HepG2 (cell line): ENCODE results near the gene SMAD6.

ENCODE experiments used
- BHLHE40 ChIP-seq: IDR thresholded peaks from 2 replicates; pipeline ENCODE4 v1.6.1; 2011; ENCODE audit warnings: low read length, improper control_type of control experiment
- CSRNP1 ChIP-seq: sonication (generic); formaldehyde crosslinking; IDR thresholded peaks from 2 replicates; pipeline ENCODE4 v1.8.1; 2023; ENCODE audit warnings: mild to moderate bottlenecking, missing genetic modification reagents
- CTCF ChIP-seq: sonication (generic); formaldehyde crosslinking; IDR thresholded peaks from 2 replicates; pipeline ENCODE4 v1.5.0; 2020; ENCODE audit warnings: mild to moderate bottlenecking, missing genetic modification reagents, moderate library complexity
- KAT2B ChIP-seq: fragments of 150-350 bp; IDR thresholded peaks from 2 replicates; pipeline ENCODE4 v1.6.1; 2014; ENCODE audit warnings: low read depth, low read length, borderline replicate concordance
- KAT8 ChIP-seq: IDR thresholded peaks from 2 replicates; pipeline ENCODE4 v1.6.1; 2016; ENCODE audit warnings: missing genetic modification reagents, missing compliant biosample characterization
- MEIS1 ChIP-seq: sonication (generic); formaldehyde crosslinking; IDR thresholded peaks from 2 replicates; pipeline ENCODE4 v1.9.0; 2021; ENCODE audit warnings: mild to moderate bottlenecking, missing genetic modification reagents, moderate library complexity, borderline replicate concordance
- MTA3 ChIP-seq: sonication (generic); formaldehyde crosslinking; IDR thresholded peaks from 2 replicates; pipeline ENCODE4 v1.4.0; 2020; ENCODE audit warnings: missing genetic modification reagents
- POLR2AphosphoS5 ChIP-seq: IDR thresholded peaks from 2 replicates; pipeline ENCODE4 v1.6.1; 2012; ENCODE audit warnings: low read depth, low read length
- RELA ChIP-seq: sonication (generic); formaldehyde crosslinking; IDR thresholded peaks from 2 replicates; pipeline ENCODE4 v1.4.0; 2020; ENCODE audit warnings: missing genetic modification reagents
- REST ChIP-seq, 2 experiments: IDR thresholded peaks; 2 replicates each; pipeline ENCODE4 v1.6.1; 2011 to 2012; ENCODE audit warnings: low read length in 2 of 2, borderline replicate concordance in 1 of 2, low read depth in 1 of 2, mild to moderate bottlenecking in 1 of 2, moderate library complexity in 1 of 2
- ZHX1 ChIP-seq: sonication (generic); formaldehyde crosslinking; IDR thresholded peaks from 2 replicates; pipeline ENCODE4 v1.8.1; 2022; ENCODE audit warnings: low read depth, mild to moderate bottlenecking, missing genetic modification reagents
- ZNF280D ChIP-seq: sonication (generic); formaldehyde crosslinking; IDR thresholded peaks from 2 replicates; pipeline ENCODE4 v1.5.1; 2020; ENCODE audit warnings: mild to moderate bottlenecking, missing genetic modification reagents
- ZNF629 ChIP-seq: sonication (generic); formaldehyde crosslinking; conservative IDR thresholded peaks from 2 replicates; pipeline ENCODE4 v1.5.0; 2020; ENCODE audit warnings: missing genetic modification reagents

- TF ChIP-seq BHLHE40: no peak
- no peak for TF ChIP-seq ZHX1 (CRISPR knock-in tag)
- no peak for TF ChIP-seq MEIS1
- no peak for TF ChIP-seq KAT2B
- no peak for TF ChIP-seq POLR2AphosphoS5
- TF ChIP-seq MTA3 (CRISPR knock-in tag): no peak
- TF ChIP-seq KAT8 (CRISPR knock-in tag): no peak
- TF ChIP-seq CTCF (CRISPR knock-in tag): no peak
- TF ChIP-seq ZNF280D: no peak
- TF ChIP-seq RELA (CRISPR knock-in tag): no peak
- no peak for TF ChIP-seq CSRNP1 (CRISPR knock-in tag)
- no peak for TF ChIP-seq REST (IDR thresholded peaks at IDR 0.05; ENCODE audit: borderline replicate concordance in 1 of 2, low read depth in 1 of 2, low read length in 2 of 2)
- no peak for TF ChIP-seq ZNF629 (CRISPR knock-in tag)
Measured at GRCh38 chr15:66740802-66741201, 38.8 kb downstream of the SMAD6 start.
